ENCODE results near the gene TMEM175.

TMEM175 gene

DNA sequence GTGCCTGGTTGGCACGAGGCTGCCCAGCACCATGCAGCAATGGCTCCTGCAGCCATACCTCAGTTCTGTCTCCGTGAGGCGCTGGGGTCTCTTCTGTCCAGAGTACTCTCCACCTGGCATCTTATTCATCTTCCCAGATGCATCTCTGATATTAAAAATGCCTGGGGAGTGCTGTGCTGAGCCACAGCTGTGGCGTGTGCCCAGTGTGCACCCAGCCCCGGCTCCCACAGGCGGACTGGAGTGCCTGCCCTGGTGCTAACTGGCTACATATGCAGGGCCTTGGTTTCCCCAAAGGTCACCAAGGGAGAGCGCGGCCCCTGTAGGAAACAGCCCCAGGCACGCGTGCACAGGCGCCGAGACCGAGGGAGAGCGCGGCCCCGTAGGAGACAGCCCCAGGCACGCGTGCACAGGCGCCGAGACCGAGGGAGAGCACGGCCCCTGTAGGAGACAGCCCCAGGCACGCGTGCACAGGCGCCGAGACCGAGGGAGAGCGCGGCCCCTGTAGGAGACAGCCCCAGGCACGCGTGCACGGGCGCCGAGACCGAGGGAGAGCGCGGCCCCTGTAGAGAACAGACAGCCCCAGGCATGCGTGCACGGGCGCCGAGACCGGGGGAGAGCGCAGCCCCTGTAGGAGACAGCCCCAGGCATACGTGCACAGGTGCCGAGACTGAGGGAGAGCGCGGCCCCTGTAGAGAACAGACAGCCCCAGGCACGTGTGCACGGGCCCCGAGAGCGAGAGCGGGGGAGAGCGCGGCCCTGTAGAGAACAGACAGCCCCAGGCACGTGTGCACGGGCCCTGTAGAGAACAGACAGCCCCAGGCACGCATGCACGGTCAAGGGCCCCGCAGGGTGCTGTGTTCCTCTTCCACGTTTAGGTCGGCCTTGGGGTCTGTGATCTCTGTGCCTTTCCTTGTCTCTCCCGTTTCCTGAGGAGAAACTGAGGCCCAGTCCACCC, 14.5 kb downstream of the TMEM175 start:
- DNase-seq (ENCODE audit: low read depth in 2 of 2) = no peak

DNA sequence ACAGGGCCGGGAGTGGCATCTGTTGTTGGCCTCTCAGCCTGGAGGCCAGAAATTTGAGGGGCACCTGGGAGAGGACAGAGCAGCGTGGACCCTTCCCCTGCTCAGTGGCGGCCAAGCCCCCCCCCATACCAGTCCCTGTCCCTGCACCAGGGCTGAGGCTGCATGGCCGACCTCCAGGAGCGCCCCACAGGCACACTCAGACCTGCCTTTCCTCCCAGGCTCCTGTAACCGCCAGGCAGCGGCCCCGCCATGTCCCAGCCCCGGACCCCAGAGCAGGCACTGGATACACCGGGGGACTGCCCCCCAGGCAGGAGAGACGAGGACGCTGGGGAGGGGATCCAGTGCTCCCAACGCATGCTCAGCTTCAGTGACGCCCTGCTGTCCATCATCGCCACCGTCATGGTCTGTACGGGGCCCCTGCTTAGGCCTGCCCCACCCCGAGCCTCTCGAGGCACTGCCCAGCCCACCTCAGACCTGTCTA, 15.3 kb downstream of the TMEM175 start:
- no peak for DNase-seq (ENCODE audit: low read depth in 2 of 2)

DNA sequence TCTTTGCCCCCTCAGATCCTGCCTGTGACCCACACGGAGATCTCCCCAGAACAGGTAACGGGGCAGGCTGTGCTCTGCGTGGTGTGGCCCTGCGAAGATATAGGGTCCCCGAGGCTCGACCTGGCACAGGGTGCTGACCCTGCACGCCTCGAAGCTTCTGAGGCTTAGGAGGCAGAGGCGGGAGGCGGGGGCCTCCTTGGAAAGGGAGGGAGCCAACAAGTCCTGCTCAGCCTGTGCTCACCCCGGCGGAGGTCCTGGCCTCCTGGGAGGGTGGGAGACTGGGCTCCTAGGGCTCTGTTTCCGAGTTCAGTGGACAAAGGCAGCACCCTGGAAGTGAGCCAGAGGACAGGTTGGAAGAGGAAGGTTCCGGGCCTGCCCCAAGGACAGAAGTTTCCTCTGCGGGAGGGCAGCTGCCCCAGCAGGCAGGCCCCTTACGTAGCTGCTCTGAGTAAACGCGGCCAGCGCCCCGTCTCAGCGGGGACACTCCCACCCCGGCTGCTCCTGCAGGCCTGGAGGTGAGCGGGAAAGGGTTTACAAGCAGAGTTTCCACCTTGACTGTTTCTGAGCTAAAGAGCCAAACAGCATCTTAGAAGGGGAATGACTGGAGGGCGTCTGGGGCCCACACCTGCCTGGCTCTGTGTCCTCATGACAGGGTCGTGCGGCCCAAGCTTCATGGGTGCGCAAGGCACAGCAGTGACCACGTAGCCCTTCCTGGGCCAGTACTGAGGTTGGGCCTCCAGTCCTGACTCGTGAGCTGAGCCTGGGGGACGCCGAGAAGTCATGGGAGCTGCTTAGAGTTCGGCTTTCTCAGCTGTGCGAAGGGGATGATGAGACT, 16.1 kb downstream of the TMEM175 start:
- no peak for DNase-seq (ENCODE audit: low read depth in 2 of 2)

DNA sequence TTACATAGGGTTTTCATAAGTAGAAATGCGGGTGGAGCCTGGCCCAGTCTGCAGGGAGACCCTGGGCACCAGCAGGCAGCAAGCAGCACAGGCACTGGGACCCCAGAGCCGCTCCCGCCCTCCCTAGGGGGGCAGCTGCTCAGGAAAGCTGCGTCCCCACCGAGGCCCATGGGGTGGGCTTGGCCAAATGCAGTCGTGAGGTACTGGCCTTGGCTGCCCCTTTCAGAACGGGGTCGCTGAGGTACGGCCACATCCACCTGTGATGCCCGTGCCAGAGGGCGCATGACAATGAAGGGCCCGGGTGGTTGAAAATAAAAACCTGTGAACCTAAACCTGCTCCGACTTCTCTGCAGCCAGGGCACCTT, 16.7 kb downstream of the TMEM175 start:
- DNase-seq (ENCODE audit: low read depth in 2 of 2) = no peak

DNA sequence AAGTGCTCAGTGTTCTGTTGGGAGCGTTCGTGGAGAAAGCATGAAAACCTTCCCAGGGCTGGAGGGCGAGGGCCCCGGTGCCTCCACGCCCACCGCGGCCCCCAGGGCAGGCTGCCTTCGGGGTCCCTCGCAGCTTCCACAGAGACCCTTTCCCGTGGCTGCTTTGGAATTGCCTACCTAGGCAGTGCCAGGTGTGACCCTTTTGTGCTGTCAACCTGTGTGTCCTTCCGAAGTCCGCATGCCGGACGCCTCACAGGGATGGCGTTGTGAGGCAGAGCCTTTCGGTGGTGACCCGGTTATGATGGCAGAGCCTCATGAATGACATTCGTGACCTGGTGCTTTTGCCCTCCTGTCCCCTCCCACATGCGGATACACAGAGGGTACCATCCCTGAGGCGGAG, 17.4 kb downstream of the TMEM175 start:
- DNase-seq (ENCODE audit: low read depth in 2 of 2) = no peak

DNA sequence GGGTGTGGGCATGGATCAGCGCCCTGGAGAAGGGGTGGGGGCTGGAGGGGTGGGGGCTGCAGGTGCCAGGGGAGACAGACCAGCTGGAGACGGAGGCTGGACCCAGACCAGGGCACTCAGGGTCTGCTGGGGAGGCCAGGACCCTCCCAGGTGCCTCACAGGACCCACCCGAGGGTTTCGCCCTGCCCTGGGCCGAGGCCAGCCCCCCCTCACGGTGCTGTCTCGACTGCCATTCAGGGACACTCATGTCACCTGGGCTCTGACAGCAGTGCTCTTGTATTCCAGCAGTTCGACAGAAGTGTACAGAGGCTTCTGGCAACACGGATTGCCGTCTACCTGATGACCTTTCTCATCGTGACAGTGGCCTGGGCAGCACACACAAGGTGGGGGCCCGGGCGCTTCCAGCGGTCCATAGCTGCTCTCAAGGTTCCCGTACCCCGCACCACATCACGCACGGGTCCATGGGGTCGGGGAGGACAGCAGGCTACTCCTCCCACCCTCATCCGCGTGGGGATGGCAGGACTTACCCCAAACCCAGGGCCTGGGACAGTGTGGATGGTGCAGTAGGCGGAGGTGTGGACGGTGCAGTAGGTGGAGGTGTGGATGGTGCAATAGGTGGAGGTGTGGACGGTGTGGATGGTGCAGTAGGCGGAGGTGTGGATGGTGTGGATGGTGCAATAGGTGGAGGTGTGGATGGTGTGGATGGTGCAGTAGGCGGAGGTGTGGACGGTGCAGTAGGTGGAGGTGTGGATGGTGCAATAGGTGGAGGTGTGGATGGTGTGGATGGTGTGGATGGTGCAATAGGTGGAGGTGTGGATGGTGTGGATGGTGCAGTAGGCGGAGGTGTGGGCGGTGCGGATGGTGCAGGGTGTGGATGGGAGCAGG, 18.1 kb downstream of the TMEM175 start:
- DNase-seq (ENCODE audit: low read depth in 2 of 2) = no peak

DNA sequence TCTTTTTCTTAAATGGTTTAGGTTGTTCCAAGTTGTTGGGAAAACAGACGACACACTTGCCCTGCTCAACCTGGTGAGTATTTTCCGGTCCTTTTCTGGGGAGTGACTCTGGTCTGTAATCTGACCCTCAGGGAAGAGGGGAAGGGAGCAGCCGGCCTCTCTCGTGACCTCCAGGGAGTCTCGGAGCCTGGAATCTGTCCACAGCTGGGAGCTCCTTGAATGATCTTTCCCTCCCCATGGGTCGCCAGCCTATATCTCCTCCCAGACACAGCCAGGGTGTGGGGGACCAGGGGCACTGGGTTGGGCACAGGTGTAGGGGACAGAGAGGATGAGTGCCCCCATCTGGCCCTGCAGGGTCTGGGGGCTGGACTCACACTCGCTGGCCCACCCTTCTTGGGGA, 18.9 kb downstream of the TMEM175 start:
- no peak for DNase-seq (ENCODE audit: low read depth in 2 of 2)

DNA sequence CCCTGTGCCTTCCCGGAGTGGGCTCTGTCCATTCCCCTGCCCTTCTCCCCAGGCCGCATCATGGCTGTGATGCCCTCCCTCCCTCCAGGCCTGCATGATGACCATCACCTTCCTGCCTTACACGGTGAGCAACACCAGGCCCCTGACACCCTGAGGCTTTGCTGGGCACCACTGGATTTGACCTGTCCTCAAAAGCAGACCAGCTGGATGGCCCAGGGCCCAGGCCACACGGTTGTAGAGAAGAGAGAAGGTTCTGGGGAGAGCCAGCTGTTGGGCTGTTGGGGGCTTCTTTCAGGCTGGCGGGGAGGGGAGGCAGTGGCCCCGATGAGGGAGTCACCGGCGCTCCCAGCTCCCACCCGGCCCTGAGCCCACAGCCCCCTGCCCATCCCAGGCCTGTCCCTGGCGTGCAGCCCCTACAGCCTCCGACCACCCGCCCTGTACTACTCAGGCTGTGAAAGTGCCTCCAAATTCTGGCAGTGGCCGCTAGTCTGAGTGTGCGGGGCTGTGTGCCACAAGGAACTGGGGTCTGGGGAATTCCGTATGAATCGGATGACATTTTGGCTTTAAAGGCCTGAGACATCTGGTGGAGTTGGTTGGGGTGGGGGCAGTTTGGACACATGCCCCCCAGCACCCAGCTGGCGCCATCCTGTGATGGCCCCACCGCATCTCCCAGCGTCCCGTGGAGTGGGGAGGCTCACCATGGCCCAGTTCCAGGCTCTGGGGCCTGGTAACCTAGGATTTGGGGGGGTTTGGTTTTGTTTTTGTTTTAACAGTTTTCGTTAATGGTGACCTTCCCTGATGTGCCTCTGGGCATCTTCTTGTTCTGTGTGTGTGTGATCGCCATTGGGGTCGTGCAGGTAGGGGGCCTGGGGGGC, 19.6 kb downstream of the TMEM175 start:
- no peak for DNase-seq (ENCODE audit: low read depth in 2 of 2)

DNA sequence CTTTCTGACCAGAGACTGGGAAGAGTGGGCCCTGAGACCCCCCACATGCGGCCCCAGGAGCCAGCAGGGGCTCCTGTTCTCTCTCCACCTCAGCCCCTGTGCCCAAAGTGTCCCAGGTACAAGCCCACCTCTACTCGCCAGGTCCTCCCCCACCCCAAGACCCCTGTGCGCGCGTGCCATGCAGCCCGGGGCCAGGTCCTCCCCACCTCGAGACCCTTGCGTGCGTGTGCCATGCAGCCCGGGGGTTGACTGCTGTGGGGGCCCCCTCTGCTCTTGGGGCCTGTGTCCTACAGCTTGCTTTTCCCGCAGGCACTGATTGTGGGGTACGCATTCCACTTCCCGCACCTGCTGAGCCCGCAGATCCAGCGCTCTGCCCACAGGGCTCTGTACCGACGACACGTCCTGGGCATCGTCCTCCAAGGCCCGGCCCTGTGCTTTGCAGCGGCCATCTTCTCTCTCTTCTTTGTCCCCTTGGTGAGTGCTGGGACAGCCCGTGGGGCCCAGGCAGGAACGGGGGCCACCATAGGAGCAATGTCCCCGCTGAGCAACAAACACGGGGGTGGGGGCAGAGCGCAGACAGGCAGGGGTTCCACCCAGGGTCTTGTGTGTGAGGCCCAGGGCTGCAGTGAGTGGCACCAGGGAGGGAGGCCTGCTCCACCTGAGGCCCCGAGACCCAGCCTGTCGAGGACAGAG, 20.8 kb downstream of the TMEM175 start:
- no peak for DNase-seq (ENCODE audit: low read depth in 2 of 2)

DNA sequence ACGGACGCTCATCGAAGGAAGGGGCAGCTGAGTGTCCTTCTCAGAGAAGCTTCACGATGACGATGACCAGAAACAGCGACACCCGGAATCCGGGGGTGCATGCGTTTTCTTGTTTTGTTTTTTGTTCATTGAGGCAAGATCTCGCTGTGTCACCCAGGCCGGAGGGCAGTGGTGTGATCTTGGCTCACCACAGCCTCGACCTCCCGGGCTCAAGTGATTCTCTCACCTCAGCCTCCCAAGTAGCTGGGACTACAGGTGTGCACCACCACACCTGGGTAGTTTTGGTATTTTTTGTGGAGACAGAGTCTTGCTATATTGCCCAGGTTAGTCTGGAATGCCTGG, 21.3 kb downstream of the TMEM175 start:
- DNase-seq (ENCODE audit: low read depth in 2 of 2) = no peak

DNA sequence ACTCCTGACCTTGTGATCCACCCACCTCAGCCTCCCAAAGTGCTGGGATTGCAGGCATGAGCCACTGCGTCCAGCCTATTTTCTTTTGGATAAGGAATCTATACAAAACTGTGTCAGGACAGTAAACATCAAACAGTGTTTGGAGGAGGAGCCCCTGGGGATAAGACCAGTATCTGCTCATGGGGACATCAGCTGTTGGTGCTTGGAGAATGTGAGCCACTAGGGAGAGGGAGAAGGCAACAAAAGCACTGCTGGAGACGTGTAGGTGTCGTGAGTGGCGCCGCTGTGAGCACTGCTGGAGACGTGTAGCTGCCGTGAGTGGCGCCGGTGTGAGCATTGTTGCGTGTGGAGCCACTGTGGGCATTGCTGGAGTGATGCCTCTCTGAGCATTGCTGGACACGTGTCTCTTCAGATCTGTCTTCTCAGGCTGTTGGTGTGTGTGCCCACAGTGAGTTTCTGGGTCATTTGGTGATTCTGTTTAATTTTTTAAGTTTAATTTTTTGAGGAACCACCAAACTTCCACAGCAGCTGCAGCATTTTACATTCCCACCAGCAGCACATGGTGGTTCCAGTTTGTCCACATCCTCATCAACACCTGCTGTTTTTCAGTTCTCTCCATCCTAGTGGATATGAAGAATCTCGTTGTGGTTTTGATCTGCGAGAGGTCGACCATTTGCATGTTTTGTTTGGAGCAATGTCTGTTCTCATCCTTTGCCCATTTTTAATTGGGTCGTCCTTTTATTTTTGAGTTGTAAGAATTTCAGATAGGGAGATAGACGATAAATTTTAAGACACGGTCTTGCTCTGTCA, 22.2 kb downstream of the TMEM175 start:
- no peak for DNase-seq (ENCODE audit: low read depth in 2 of 2)

DNA sequence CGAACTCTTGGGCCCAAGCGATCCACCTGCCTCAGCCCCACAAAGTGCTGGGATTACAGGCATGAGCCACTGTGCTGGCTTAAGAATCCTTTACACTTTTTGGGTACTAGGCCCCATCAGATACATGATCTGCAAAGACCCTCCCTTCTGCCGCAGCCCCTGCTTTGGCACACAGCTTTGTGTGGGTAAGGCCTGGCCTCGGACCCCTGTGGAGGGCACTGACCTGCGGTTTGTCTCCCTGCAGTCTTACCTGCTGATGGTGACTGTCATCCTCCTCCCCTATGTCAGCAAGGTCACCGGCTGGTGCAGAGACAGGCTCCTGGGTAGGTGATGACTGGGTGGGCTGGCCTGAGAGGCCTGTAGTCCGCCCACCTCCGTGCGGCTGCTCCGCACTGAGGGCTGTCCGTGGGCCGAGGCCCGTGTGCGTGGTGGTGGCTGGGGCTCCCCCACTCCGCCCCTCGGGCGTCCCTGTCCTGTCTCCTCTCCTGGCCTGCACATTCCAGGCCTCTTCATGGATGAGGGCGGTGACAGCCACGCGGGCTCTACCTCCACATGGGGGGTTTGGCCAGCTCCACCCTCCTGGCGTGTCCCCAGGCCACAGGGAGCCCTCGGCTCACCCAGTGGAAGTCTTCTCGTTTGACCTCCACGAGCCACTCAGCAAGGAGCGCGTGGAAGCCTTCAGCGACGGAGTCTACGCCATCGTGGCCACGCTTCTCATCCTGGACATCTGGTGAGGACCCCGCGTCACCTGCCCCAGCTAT, 23.1 kb downstream of the TMEM175 start:
- DNase-seq (ENCODE audit: low read depth in 2 of 2) = no peak

DNA sequence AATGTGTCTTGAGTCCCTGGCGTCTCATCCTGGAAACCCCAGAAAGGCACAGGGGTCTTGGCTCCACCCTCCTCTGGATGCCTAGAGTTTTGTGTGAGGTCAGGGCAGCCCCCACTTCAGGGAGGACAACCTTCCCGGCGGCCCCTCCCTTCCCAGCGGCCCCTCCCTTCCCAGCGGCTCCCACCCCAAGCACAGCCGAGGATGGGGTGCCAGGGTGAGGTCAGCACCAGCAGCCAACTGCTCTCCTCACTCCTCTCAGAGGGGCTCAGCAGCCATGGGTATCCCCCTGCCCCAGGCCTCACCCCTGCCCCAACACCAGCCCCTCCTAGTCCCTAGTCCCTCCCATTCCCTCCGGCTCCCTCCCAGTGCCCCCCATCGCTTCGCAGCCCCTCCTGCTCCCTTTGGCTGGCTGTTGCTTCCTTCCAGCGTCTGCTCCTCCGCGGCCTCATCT, 23.7 kb downstream of the TMEM175 start:
- no peak for DNase-seq (ENCODE audit: low read depth in 2 of 2)

DNA sequence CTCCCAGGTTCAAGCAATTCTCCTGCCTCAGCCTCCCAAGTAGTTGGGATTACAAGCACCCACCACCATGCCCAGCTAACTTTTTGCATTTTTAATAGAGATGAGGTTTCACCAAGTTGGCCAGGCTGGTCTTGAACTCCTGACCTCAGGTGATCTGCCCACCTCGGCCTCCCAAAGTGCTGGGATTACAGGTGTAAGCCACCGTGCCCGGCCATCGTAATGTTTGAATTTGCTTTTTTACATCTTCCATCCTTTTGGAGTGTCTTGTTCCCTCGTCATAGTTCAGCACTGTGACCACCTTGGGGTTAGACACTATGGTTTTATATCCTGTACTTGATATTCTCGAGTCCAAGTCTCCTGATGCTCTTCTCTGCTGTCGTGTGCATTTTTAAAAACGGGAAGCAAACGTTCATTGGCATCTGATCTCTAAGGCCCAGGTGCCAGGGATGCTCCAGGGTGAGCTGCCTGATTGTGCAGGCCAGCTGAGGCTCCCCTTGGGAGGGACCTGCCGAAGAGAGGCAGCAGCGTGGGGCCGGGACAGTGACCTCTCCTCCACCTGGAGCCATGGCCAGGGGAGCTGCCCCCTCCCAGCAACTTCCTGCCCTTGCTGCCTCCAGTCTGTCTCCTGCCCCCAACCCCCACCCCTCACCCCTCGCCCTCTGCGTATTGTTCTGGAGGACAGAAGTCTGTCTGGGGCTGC, 24.4 kb downstream of the TMEM175 start:
- DNase-seq (ENCODE audit: low read depth in 2 of 2) = no peak

DNA sequence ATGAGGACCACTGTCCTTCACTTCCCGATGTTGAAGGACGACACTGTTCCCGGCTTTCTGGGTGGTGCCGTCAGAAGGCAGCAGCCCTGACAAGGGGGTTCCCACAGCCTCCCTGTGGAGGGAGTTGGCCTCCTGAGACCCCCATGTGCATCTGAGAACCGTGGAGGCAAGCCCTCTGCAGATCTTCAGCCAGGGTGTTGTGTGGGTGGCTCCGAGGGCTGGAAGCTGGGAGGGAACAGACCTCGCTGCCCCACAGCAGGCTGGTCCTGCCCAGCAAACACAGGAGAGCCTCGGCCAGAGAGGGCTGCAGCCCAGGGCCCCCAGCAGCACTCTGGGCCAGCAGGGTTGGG, 24.9 kb downstream of the TMEM175 start:
- no peak for DNase-seq (ENCODE audit: low read depth in 2 of 2)

DNA sequence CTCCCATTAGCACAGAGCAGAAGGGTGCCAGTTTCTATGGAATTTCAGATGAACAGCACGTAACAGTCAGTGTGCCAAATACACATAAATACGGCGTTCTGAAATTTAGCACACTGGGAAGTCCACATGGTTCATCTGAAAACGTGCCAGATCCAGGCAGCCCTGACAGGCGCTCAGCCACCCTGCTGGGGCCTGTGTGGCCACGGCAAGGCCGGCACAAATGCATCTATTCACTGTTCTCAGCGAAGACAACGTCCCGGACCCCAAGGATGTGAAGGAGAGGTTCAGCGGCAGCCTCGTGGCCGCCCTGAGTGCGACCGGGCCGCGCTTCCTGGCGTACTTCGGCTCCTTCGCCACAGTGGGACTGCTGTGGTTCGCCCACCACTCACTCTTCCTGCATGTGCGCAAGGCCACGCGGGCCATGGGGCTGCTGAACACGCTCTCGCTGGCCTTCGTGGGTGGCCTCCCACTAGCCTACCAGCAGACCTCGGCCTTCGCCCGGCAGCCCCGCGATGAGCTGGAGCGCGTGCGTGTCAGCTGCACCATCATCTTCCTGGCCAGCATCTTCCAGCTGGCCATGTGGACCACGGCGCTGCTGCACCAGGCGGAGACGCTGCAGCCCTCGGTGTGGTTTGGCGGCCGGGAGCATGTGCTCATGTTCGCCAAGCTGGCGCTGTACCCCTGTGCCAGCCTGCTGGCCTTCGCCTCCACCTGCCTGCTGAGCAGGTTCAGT, 25.5 kb downstream of the TMEM175 start:
- DNase-seq (ENCODE audit: low read depth in 2 of 2) = no peak

DNA sequence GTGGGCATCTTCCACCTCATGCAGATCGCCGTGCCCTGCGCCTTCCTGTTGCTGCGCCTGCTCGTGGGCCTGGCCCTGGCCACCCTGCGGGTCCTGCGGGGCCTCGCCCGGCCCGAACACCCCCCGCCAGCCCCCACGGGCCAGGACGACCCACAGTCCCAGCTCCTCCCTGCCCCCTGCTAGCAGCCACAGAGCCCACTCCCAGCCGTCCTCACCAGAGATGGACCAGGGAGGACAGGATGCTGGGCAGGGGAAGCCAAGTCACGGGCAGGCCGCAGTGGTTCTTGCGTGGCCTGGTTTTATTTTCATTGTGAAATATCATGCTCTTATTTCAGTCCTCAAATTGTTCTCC, 26.0 kb downstream of the TMEM175 start:
- no peak for DNase-seq (ENCODE audit: low read depth in 2 of 2)

All from fibroblast of skin of left biceps (primary cell).